ENCODE results near the gene SHISA7.

The SHISA7 gene

GRCh38 chr19:55456347-55456746 is 13.2 kb upstream of the SHISA7 start:
- DNase-seq (ENCODE audit: low spot score): no peak
- no peak for TF ChIP-seq CTCF (IDR thresholded peaks at IDR 0.05; ENCODE audit: borderline replicate concordance, control extremely low read depth, extremely low read depth, insufficient read depth, missing control alignments)
- in situ Hi-C loops (cut with MboI; ENCODE audit: low sequenced_read_pairs, unreplicated experiment): no loop called here

- no peak for TF ChIP-seq CTCF (IDR thresholded peaks at IDR 0.05; ENCODE audit: borderline replicate concordance, control extremely low read depth, extremely low read depth, insufficient read depth, missing control alignments)
- in situ Hi-C loops (cut with MboI; ENCODE audit: low sequenced_read_pairs, unreplicated experiment): no loop called here
Measured at GRCh38 chr19:55455576-55456235, 12.6 kb upstream of the SHISA7 start.

GRCh38 chr19:55454787-55455243 is 11.7 kb upstream of the SHISA7 start:
- TF ChIP-seq CTCF (IDR thresholded peaks at IDR 0.05; ENCODE audit: borderline replicate concordance, control extremely low read depth, extremely low read depth, insufficient read depth, missing control alignments): peak; percentile 68
- in situ Hi-C loops (cut with MboI; ENCODE audit: low sequenced_read_pairs, unreplicated experiment): no loop called here
- DNase-seq (ENCODE audit: low spot score): peak; percentile 75

More at GRCh38 chr19:55455576-55456235, 12.6 kb upstream of the SHISA7 start:
- DNase-seq (ENCODE audit: low spot score): no peak

GRCh38 chr19:55453511-55454260 is 10.6 kb upstream of the SHISA7 start:
- no peak for TF ChIP-seq CTCF (IDR thresholded peaks at IDR 0.05; ENCODE audit: borderline replicate concordance, control extremely low read depth, extremely low read depth, insufficient read depth, missing control alignments)
- in situ Hi-C loops (cut with MboI; ENCODE audit: low sequenced_read_pairs, unreplicated experiment): no loop called here
- no peak for DNase-seq (ENCODE audit: low spot score)

GRCh38 chr19:55452749-55453346 is 9.7 kb upstream of the SHISA7 start:
- no peak for DNase-seq (ENCODE audit: low spot score)

More at GRCh38 chr19:55452749-55453346, 9.7 kb upstream of the SHISA7 start:
- no peak for TF ChIP-seq CTCF (IDR thresholded peaks at IDR 0.05; ENCODE audit: borderline replicate concordance, control extremely low read depth, extremely low read depth, insufficient read depth, missing control alignments)
- in situ Hi-C loops (cut with MboI; ENCODE audit: low sequenced_read_pairs, unreplicated experiment): no loop called here

Measured in GM13976 (cell line).